Measurements from ENCODE around the gene RIPK4.

RIPK4 gene

GRCh38 chr21:41753006-41753898 lies 13.6 kb downstream of the RIPK4 start:
- DNase-seq (ENCODE audit: low read depth) = no peak

GRCh38 chr21:41752231-41752681 lies 14.6 kb downstream of the RIPK4 start:
- DNase-seq (ENCODE audit: low read depth) = peak; percentile 83

- no peak for DNase-seq (ENCODE audit: low read depth)
Observed at GRCh38 chr21:41751611-41752011, 15.2 kb downstream of the RIPK4 start.

- no peak for DNase-seq (ENCODE audit: low read depth)
Observed at GRCh38 chr21:41750532-41751151, 16.2 kb downstream of the RIPK4 start.

- DNase-seq (ENCODE audit: low read depth) = no peak
Observed at GRCh38 chr21:41750051-41750450, 16.8 kb downstream of the RIPK4 start.

- no peak for DNase-seq (ENCODE audit: low read depth)
Observed at GRCh38 chr21:41749286-41749685, 17.6 kb downstream of the RIPK4 start.

GRCh38 chr21:41747943-41748738 lies 18.7 kb downstream of the RIPK4 start:
- DNase-seq (ENCODE audit: low read depth) = no peak

- DNase-seq (ENCODE audit: low read depth) = no peak
Observed at GRCh38 chr21:41746744-41747006, 20.2 kb downstream of the RIPK4 start.

GRCh38 chr21:41745971-41746743 lies 20.7 kb downstream of the RIPK4 start:
- no peak for DNase-seq (ENCODE audit: low read depth)

GRCh38 chr21:41745026-41745820 lies 21.6 kb downstream of the RIPK4 start:
- no peak for DNase-seq (ENCODE audit: low read depth)

- DNase-seq (ENCODE audit: low read depth) = no peak
Observed at GRCh38 chr21:41744028-41744930, 22.6 kb downstream of the RIPK4 start.

- no peak for DNase-seq (ENCODE audit: low read depth)
Observed at GRCh38 chr21:41743321-41744027, 23.4 kb downstream of the RIPK4 start.

- DNase-seq (ENCODE audit: low read depth) = no peak
Observed at GRCh38 chr21:41742073-41742875, 24.6 kb downstream of the RIPK4 start.

GRCh38 chr21:41741253-41742072 lies 25.4 kb downstream of the RIPK4 start:
- DNase-seq (ENCODE audit: low read depth) = no peak

GRCh38 chr21:41740604-41741252 lies 26.1 kb downstream of the RIPK4 start:
- no peak for DNase-seq (ENCODE audit: low read depth)

- no peak for DNase-seq (ENCODE audit: low read depth)
Observed at GRCh38 chr21:41739936-41740335, 26.9 kb downstream of the RIPK4 start.

- no peak for DNase-seq (ENCODE audit: low read depth)
Observed at GRCh38 chr21:41739011-41739410, 27.8 kb downstream of the RIPK4 start.
